NCI-H2227 (cell line): ENCODE data around the gene PARVA.
A peak's percentile ranks its signal among the peaks of the same experiment; 100 is the strongest.

Source experiments
- DNase-seq: peaks from one replicate; lab custom pipeline; 2025; ENCODE audit not compliant: unreplicated experiment; lab: John Stamatoyannopoulos, UW

Gene PARVA

GRCh38 chr11:12376259-12377081, 901 bp upstream of the PARVA start:
- DNase-seq = peak; percentile 43

GRCh38 chr11:12377824-12378593, 638 bp downstream of the PARVA start:
- peak; percentile 88 for DNase-seq

GRCh38 chr11:12380565-12381325, 3.4 kb downstream of the PARVA start:
- no peak for DNase-seq

GRCh38 chr11:12381875-12382274, 4.5 kb downstream of the PARVA start:
- no peak for DNase-seq

- no peak for DNase-seq
These were observed 5.1 kb downstream of the PARVA start for GRCh38 chr11:12382451-12382850.

GRCh38 chr11:12386309-12386708, 8.9 kb downstream of the PARVA start:
- no peak for DNase-seq

GRCh38 chr11:12386745-12387144, 9.4 kb downstream of the PARVA start:
- no peak for DNase-seq

GRCh38 chr11:12388173-12388572, 10.8 kb downstream of the PARVA start:
- DNase-seq = no peak

- no peak for DNase-seq
These were observed 11.7 kb downstream of the PARVA start for GRCh38 chr11:12388939-12389670.

GRCh38 chr11:12389676-12390657, 12.6 kb downstream of the PARVA start:
- no peak for DNase-seq

GRCh38 chr11:12390687-12391110, 13.3 kb downstream of the PARVA start:
- peak; percentile 50 for DNase-seq

- no peak for DNase-seq
These were observed 15.3 kb downstream of the PARVA start for GRCh38 chr11:12392672-12393071.

- DNase-seq = no peak
These were observed 16.3 kb downstream of the PARVA start for GRCh38 chr11:12393691-12394090.

- no peak for DNase-seq
These were observed 17.2 kb downstream of the PARVA start for GRCh38 chr11:12394601-12395000.

- no peak for DNase-seq
These were observed 18.0 kb downstream of the PARVA start for GRCh38 chr11:12395333-12395732.

GRCh38 chr11:12397931-12398334, 20.6 kb downstream of the PARVA start:
- no peak for DNase-seq

GRCh38 chr11:12399355-12399754, 22.0 kb downstream of the PARVA start:
- DNase-seq = no peak

GRCh38 chr11:12402025-12402424, 24.7 kb downstream of the PARVA start:
- DNase-seq = no peak

GRCh38 chr11:12402691-12403120, 25.3 kb downstream of the PARVA start:
- no peak for DNase-seq
